Neural progenitor cell (in vitro differentiated cells): ENCODE data around the gene TCERG1L. TPM values are rescaled to one million over a fixed set of nuclear protein-coding genes. Genes with fewer than 3 reads are reported as not detected.

Source experiments
- DNase-seq: peaks from one replicate; pipeline ENCODE4 v3.0.0-alpha.2; 2016; ENCODE audit warnings: low spot score
- H2AFZ ChIP-seq: fragments of 200-600 bp; sonication (generic); replicated peaks from 2 replicates; pipeline ENCODE4 v1.6.1; 2016; ENCODE audit warnings: antibody characterized with exemption
- H3F3A ChIP-seq: fragments of 200-600 bp; sonication (generic); 2 replicates; pipeline ENCODE4 v1.6.1; 2016; ENCODE audit warnings: antibody characterized with exemption, low read depth
- H3K27ac ChIP-seq: fragments of 200-600 bp; sonication (generic); 2 replicates; pipeline ENCODE4 v1.5.1; 2016; ENCODE audit warnings: mild to moderate bottlenecking
- H3K27me3 ChIP-seq: fragments of 200-600 bp; sonication (generic); 2 replicates; pipeline ENCODE4 v1.6.1; 2016; ENCODE audit warnings: mild to moderate bottlenecking, moderate library complexity
- H3K36me3 ChIP-seq: fragments of 200-600 bp; sonication (generic); 2 replicates; pipeline ENCODE4 v1.5.1; 2016
- H3K4me1 ChIP-seq: fragments of 200-600 bp; sonication (generic); 2 replicates; pipeline ENCODE4 v1.6.1; 2016; ENCODE audit warnings: mixed run types
- H3K4me2 ChIP-seq: fragments of 200-600 bp; sonication (generic); 2 replicates; pipeline ENCODE4 v1.6.1; 2016
- H3K4me3 ChIP-seq: fragments of 200-600 bp; sonication (generic); 2 replicates; pipeline ENCODE4 v1.5.1; 2016
- H3K79me2 ChIP-seq: fragments of 200-600 bp; sonication (generic); 2 replicates; pipeline ENCODE4 v1.6.1; 2016; ENCODE audit warnings: low read depth
- H3K9ac ChIP-seq: fragments of 200-600 bp; sonication (generic); 2 replicates; pipeline ENCODE4 v1.6.1; 2016
- H3K9me3 ChIP-seq: fragments of 200-600 bp; sonication (generic); 2 replicates; pipeline ENCODE4 v1.5.1; 2016; ENCODE audit warnings: low read depth
- H4K20me1 ChIP-seq: fragments of 200-600 bp; sonication (generic); 2 replicates; pipeline ENCODE4 v1.6.1; 2016; ENCODE audit warnings: low read depth
- H3K27ac Mint-ChIP-seq: 3 replicates; pipeline ENCODE4 v1.8.0; 2021; ENCODE audit warnings: mixed read lengths
- H3K27me3 Mint-ChIP-seq: 2 replicates; pipeline ENCODE4 v1.8.0; 2022; ENCODE audit warnings: low read depth, mild to moderate bottlenecking, inconsistent platforms, moderate library complexity, mixed read lengths; ENCODE audit not compliant: insufficient read depth
- H3K36me3 Mint-ChIP-seq: 3 replicates; pipeline ENCODE4 v1.8.0; 2021; ENCODE audit warnings: mixed read lengths
- H3K4me1 Mint-ChIP-seq: 3 replicates; pipeline ENCODE4 v1.8.0; 2021; ENCODE audit warnings: mixed read lengths
- H3K4me3 Mint-ChIP-seq: 3 replicates; pipeline ENCODE4 v1.8.0; 2021; ENCODE audit warnings: mild to moderate bottlenecking, moderate library complexity, mixed read lengths
- H3K9me3 Mint-ChIP-seq: 3 replicates; pipeline ENCODE4 v1.8.0; 2020; ENCODE audit warnings: mixed read lengths
- EZH2 ChIP-seq: fragments of 200-600 bp; sonication (generic); IDR thresholded peaks from 2 replicates; pipeline ENCODE4 v1.6.1; 2017; ENCODE audit warnings: antibody characterized with exemption, mild to moderate bottlenecking, moderate library complexity
- EZH2phosphoT487 ChIP-seq: fragments of 200-600 bp; sonication (generic); IDR thresholded peaks from 2 replicates; pipeline ENCODE4 v1.6.1; 2017; ENCODE audit warnings: antibody characterized with exemption
- total RNA-seq: library from RNA; depleted of rRNA; stranded (reverse); fragments of >200 nt; gene quantifications from 2 replicates; pipeline ENCODE4 v1.2.3, GENCODE V29; 2015; ENCODE audit warnings: low replicate concordance
- TF ChIP-seq, protein P1 (sequence below): fragments of 200-600 bp; sonication (generic); IDR thresholded peaks from 2 replicates; pipeline ENCODE4 v1.5.1; 2017; ENCODE audit warnings: antibody characterized with exemption, mild to moderate bottlenecking

Gene TCERG1L
- total RNA-seq, 1 donor from 2014 or later = 1.8 TPM

DNA sequence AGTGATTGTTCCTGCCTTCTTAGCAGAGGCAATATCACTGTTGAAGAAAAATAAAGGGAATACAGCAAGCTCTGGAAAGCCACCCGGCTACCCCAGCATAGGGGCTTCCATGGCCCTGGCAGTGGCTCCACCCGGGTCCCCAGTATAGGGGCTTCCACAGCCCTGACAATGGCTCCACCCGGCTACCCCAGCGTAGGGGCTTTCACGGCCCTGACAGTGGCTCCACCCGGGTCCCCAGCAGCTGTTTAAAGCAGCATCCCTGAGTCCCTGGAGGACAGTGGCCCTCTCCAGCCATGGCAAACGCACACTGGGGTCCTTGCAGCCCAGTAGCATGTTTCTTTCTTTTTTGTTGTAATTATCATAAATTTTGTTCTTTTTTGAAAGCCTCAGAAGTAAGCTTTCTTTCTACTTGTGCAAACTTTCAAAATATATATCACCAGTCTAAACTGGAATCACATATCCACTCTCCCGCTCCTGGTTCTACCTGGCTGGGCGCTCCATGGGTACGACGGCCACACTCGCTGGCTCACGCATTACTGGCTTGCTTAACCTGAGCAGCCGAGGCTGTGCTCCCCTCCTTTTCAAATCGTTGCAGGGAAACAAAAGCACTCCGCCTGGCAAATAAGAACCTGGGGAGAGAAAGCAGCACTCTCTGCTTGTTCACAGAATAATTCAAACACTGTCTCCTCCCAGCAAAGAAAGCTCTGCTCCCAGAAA is 62.1 kb downstream of the TCERG1L start:
- Histone ChIP-seq H3K79me2 (no peaks in the 10 kb centered on the region), H3K9ac (no peak overlapping the region), H3K27ac (no peak overlapping the region), H3K4me1 (peaks cover 28% of the 10 kb centered on the region), H3K4me2 (peak overlapping the region; percentile 57), H3K9me3 (no peaks in the 10 kb centered on the region), H3F3A (peaks cover 7% of the 10 kb centered on the region), H3K27me3 (no peaks in the 10 kb centered on the region), H2AFZ (peak overlapping the region; percentile 68), H4K20me1 (no peaks in the 10 kb centered on the region), H3K4me3 (no peak overlapping the region), H3K36me3 (no peaks in the 10 kb centered on the region)
- peaks cover 7% of the 10 kb centered on the region for H3K27me3 Mint-ChIP-seq
- no peak overlapping the region for H3K4me3 Mint-ChIP-seq
- TF ChIP-seq EZH2phosphoT487 (no peak), EZH2 (no peak)
- TF ChIP-seq, protein P1, sequence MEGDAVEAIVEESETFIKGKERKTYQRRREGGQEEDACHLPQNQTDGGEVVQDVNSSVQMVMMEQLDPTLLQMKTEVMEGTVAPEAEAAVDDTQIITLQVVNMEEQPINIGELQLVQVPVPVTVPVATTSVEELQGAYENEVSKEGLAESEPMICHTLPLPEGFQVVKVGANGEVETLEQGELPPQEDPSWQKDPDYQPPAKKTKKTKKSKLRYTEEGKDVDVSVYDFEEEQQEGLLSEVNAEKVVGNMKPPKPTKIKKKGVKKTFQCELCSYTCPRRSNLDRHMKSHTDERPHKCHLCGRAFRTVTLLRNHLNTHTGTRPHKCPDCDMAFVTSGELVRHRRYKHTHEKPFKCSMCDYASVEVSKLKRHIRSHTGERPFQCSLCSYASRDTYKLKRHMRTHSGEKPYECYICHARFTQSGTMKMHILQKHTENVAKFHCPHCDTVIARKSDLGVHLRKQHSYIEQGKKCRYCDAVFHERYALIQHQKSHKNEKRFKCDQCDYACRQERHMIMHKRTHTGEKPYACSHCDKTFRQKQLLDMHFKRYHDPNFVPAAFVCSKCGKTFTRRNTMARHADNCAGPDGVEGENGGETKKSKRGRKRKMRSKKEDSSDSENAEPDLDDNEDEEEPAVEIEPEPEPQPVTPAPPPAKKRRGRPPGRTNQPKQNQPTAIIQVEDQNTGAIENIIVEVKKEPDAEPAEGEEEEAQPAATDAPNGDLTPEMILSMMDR = no peak
- peaks cover 25% of the 10 kb centered on the region for H3K4me1 Mint-ChIP-seq
- H3K36me3 Mint-ChIP-seq = no peaks in the 10 kb centered on the region
- H3K9me3 Mint-ChIP-seq = no peaks in the 10 kb centered on the region
- H3K27ac Mint-ChIP-seq = peak overlapping the region; percentile 36
- peak; percentile 45 for DNase-seq

DNA sequence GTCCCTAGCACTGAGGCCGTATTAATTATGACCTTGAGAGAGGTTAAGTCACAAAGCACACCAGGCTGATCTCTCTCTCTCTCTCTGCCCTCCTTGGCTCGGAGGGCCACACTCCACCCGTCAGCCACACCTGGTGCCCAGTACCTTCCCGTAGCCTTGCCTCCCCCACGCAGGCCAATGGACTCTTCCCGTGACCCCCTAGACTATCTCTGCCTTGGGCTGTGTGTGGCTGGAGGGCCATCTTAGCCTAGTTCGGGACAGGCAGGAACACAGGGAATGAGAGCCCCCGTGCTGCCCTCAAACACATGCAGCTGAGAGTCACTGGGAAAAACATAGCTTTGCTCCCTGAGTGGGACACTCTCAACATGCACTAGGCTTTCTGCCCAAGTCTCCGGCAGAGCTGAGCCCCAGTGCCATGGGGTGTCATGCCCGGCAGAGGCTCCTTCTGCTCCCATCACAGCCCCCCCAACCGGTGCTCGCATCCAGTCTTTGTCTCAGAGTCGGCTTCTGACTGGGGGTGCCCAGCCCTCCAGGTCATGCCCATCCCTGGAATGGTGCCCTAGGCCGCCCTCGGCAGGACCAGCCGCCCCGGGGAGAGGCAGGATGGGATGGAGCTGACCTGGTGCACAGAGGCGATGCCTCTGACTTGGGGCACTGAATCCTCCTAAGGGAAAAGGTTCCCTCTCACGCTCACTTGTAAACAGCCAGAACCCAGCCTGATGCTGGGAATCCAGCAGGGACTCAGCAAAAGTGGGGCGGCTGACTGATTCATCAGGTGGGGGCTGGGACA is 63.0 kb downstream of the TCERG1L start:
- Histone ChIP-seq H3K9me3 (no peaks in the 10 kb centered on the region), H3K4me2 (no peak overlapping the region), H3K27me3 (no peaks in the 10 kb centered on the region), H3K4me3 (no peak overlapping the region), H2AFZ (no peak overlapping the region), H4K20me1 (no peaks in the 10 kb centered on the region), H3K79me2 (no peaks in the 10 kb centered on the region), H3K36me3 (no peaks in the 10 kb centered on the region), H3K9ac (no peak overlapping the region), H3F3A (peaks cover 7% of the 10 kb centered on the region), H3K4me1 (peaks cover 28% of the 10 kb centered on the region), H3K27ac (no peak overlapping the region)
- Mint-ChIP-seq H3K27ac (no peak overlapping the region), H3K4me1 (peaks cover 25% of the 10 kb centered on the region), H3K4me3 (no peak overlapping the region), H3K36me3 (no peaks in the 10 kb centered on the region), H3K27me3 (peaks cover 7% of the 10 kb centered on the region), H3K9me3 (no peaks in the 10 kb centered on the region)
- TF ChIP-seq, protein P1 = no peak
- TF ChIP-seq EZH2 (no peak), EZH2phosphoT487 (no peak)
- no peak for DNase-seq

DNA sequence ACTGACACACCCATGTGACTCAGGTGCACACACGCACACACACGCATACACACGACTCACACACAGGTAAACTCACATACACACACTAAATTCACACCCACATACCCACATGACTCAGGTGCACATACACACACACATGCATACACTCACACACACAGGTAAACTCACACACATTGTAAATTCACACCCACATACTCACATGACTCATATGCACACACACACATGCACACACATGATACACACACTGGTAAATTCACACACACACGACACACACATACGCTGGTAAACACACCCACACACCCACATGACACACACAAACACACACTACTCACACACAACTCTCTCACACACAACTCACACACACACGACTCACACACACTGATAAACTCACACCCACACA is 63.6 kb downstream of the TCERG1L start:
- H3K9me3 Mint-ChIP-seq = no peaks in the 10 kb centered on the region

More for the DNA sequence above, 63.6 kb downstream of the TCERG1L start:
- TF ChIP-seq EZH2 = no peak
- no peak for TF ChIP-seq EZH2phosphoT487
- TF ChIP-seq, protein P1 = no peak
- Histone ChIP-seq H3K79me2 (no peaks in the 10 kb centered on the region), H3K9ac (no peak overlapping the region), H3K27me3 (no peaks in the 10 kb centered on the region), H2AFZ (no peak overlapping the region), H3K27ac (no peak overlapping the region), H3K36me3 (no peaks in the 10 kb centered on the region), H3K4me3 (no peak overlapping the region), H3K4me2 (no peak overlapping the region), H3K4me1 (peaks cover 28% of the 10 kb centered on the region), H3F3A (peaks cover 7% of the 10 kb centered on the region), H3K9me3 (no peaks in the 10 kb centered on the region), H4K20me1 (no peaks in the 10 kb centered on the region)
- no peak overlapping the region for H3K4me3 Mint-ChIP-seq
- H3K36me3 Mint-ChIP-seq = no peaks in the 10 kb centered on the region
- peaks cover 7% of the 10 kb centered on the region for H3K27me3 Mint-ChIP-seq
- DNase-seq = no peak
- H3K27ac Mint-ChIP-seq = no peak overlapping the region
- peaks cover 25% of the 10 kb centered on the region for H3K4me1 Mint-ChIP-seq
